ENCODE data around the gene C20orf144. TPM values are rescaled to one million over a fixed set of nuclear protein-coding genes. Genes with fewer than 3 reads are reported as not detected.

Gene C20orf144
- total RNA-seq, 1 experiment from 2014 or later, result not detected

GRCh38 chr20:33656783-33657703, 5.1 kb upstream of the C20orf144 start:
- no peak for ATAC-seq
- Histone ChIP-seq H3K4me1 (ENCODE audit: control insufficient read depth, insufficient read depth, low read length) (no peaks in the 10 kb centered on the region; the same call in 1 of the 2 replicates), H3K36me3 (ENCODE audit: control insufficient read depth, insufficient read depth, low read length) (no peaks in the 10 kb centered on the region), H3K27me3 (ENCODE audit: control insufficient read depth, insufficient read depth, low read length) (no peaks in the 10 kb centered on the region), H3K9me3 (ENCODE audit: control insufficient read depth, insufficient read depth, low read depth, low read length) (no peaks in the 10 kb centered on the region), H3K4me3 (ENCODE audit: low read depth in 2 of 2, low read length in 2 of 2) (no peak overlapping the region), H3K27ac (ENCODE audit: low read length) (no peak overlapping the region)
- CTCF ChIA-PET, result no interaction called here
- POLR2A ChIA-PET, result no interaction called here
- DNase-seq (ENCODE audit: low read depth, low spot score), result no peak
- in situ Hi-C loops (cut with HindIII; ENCODE audit: low pct_unique_long_range_greater_than_20kb, low sequenced_read_pairs) (no loop called here), intact Hi-C loops (cut with micrococcal nuclease; ENCODE audit: unreplicated experiment) (no loop called here)
- no TSS peak for BruUV-seq (replicated peaks)
- no peak for TF ChIP-seq SIN3A (IDR thresholded peaks at IDR 0.05; ENCODE audit: borderline replicate concordance, insufficient read depth, low read depth, low read length)
- TF ChIP-seq TCF7L2 (IDR thresholded peaks at IDR 0.05; ENCODE audit: low read depth, low read length), result no peak
- no peak for TF ChIP-seq CTCF (IDR thresholded peaks at IDR 0.05)
- no peak for TF ChIP-seq POLR2AphosphoS5 (IDR thresholded peaks at IDR 0.05; ENCODE audit: low read depth, low read length)
- no peak for TF ChIP-seq REST (IDR thresholded peaks at IDR 0.05; ENCODE audit: insufficient read depth in 1 of 2, low read depth in 2 of 2, low read length in 1 of 2)

GRCh38 chr20:33657704-33658095, 4.4 kb upstream of the C20orf144 start:
- H3K27ac ChIP-seq (ENCODE audit: low read length), result no peak overlapping the region
- ATAC-seq (no peak), DNase-seq (ENCODE audit: low read depth, low spot score) (no peak)
- intact Hi-C loops (cut with micrococcal nuclease; ENCODE audit: unreplicated experiment), result no loop called here
- CTCF ChIA-PET, result no interaction called here
- TF ChIP-seq POLR2AphosphoS5 (IDR thresholded peaks at IDR 0.05; ENCODE audit: low read depth, low read length), result no peak
- TF ChIP-seq TCF7L2 (IDR thresholded peaks at IDR 0.05; ENCODE audit: low read depth, low read length), result no peak
- no peak for TF ChIP-seq REST (IDR thresholded peaks at IDR 0.05; ENCODE audit: insufficient read depth in 1 of 2, low read depth in 2 of 2, low read length in 1 of 2)
- no peak for TF ChIP-seq SIN3A (IDR thresholded peaks at IDR 0.05; ENCODE audit: borderline replicate concordance, insufficient read depth, low read depth, low read length)
- no peak for TF ChIP-seq CTCF (IDR thresholded peaks at IDR 0.05)
- peaks cover under 1% of the 10 kb centered on the region; the same call in 1 of the 2 replicates for H3K4me1 ChIP-seq (ENCODE audit: control insufficient read depth, insufficient read depth, low read length)
- BruUV-seq (replicated peaks), result no TSS peak
- no peaks in the 10 kb centered on the region for H3K27me3 ChIP-seq (ENCODE audit: control insufficient read depth, insufficient read depth, low read length)
- H3K9me3 ChIP-seq (ENCODE audit: control insufficient read depth, insufficient read depth, low read depth, low read length), result no peaks in the 10 kb centered on the region
- no peaks in the 10 kb centered on the region for H3K36me3 ChIP-seq (ENCODE audit: control insufficient read depth, insufficient read depth, low read length)
- no peak overlapping the region for H3K4me3 ChIP-seq (ENCODE audit: low read depth in 2 of 2, low read length in 2 of 2)
- in situ Hi-C loops (cut with HindIII; ENCODE audit: low pct_unique_long_range_greater_than_20kb, low sequenced_read_pairs), result no loop called here
- POLR2A ChIA-PET, result no interaction called here
